ENCODE data around the gene PCBP1.
"Not testable (repeated sequence)": the region's sequence is repeated elsewhere in the genome, so short reads cannot be mapped to it uniquely, and the experiment has no call there.

Gene PCBP1

GRCh38 chr2:70090706-70091334, 3.5 kb downstream of the PCBP1 start:
- no peak for TF ChIP-seq CTCF (IDR thresholded peaks at IDR 0.05; ENCODE audit: low read depth, low read length, missing control alignments)
- no peak overlapping the region for H3K4me3 ChIP-seq (ENCODE audit: low read depth, low read length)
- in situ Hi-C loops (cut with HindIII; ENCODE audit: low sequenced_read_pairs), result no loop called here
- DNase-seq (ENCODE audit: low read depth), result no peak

GRCh38 chr2:70091364-70091763, 4.1 kb downstream of the PCBP1 start:
- H3K4me3 ChIP-seq (ENCODE audit: low read depth, low read length), result no peak overlapping the region
- no peak for DNase-seq (ENCODE audit: low read depth)
- in situ Hi-C loops (cut with HindIII; ENCODE audit: low sequenced_read_pairs), result no loop called here
- no peak for TF ChIP-seq CTCF (IDR thresholded peaks at IDR 0.05; ENCODE audit: low read depth, low read length, missing control alignments)

- no peak overlapping the region for H3K4me3 ChIP-seq (ENCODE audit: low read depth, low read length)
- in situ Hi-C loops (cut with HindIII; ENCODE audit: low sequenced_read_pairs), result no loop called here
- TF ChIP-seq CTCF (IDR thresholded peaks at IDR 0.05; ENCODE audit: low read depth, low read length, missing control alignments), result no peak
- DNase-seq (ENCODE audit: low read depth), result no peak
These were observed 4.5 kb downstream of the PCBP1 start for GRCh38 chr2:70091816-70092215.

- DNase-seq (ENCODE audit: low read depth); in situ Hi-C loops (cut with HindIII; ENCODE audit: low sequenced_read_pairs); H3K4me3 ChIP-seq (ENCODE audit: low read depth, low read length): not testable (repeated sequence)
These were observed 5.4 kb downstream of the PCBP1 start for GRCh38 chr2:70092576-70093243.

GRCh38 chr2:70094171-70094977, 7.1 kb downstream of the PCBP1 start:
- no peak for TF ChIP-seq CTCF (IDR thresholded peaks at IDR 0.05; ENCODE audit: low read depth, low read length, missing control alignments)
- no peak for DNase-seq (ENCODE audit: low read depth)
- no peak overlapping the region for H3K4me3 ChIP-seq (ENCODE audit: low read depth, low read length)
- in situ Hi-C loops (cut with HindIII; ENCODE audit: low sequenced_read_pairs), result no loop called here

- in situ Hi-C loops (cut with HindIII; ENCODE audit: low sequenced_read_pairs), result no loop called here
- H3K4me3 ChIP-seq (ENCODE audit: low read depth, low read length), result no peak overlapping the region
- no peak for DNase-seq (ENCODE audit: low read depth)
- TF ChIP-seq CTCF (IDR thresholded peaks at IDR 0.05; ENCODE audit: low read depth, low read length, missing control alignments), result no peak
These were observed 7.9 kb downstream of the PCBP1 start for GRCh38 chr2:70094978-70095719.
